IMR-90 (cell line): ENCODE results near the gene IL1A. TPM values are rescaled to one million over a fixed set of nuclear protein-coding genes. Genes with fewer than 3 reads are reported as not detected.

Experiments
- ATAC-seq: fragments of 200-7000 bp; cut with Tn5 transposase; 2 replicates; pipeline ENCODE4 v1.9.1; 2020; ENCODE audit warnings: low read depth, mild to moderate bottlenecking, moderate library complexity
- BruUV-seq: library from RNA; stranded (reverse); fragments of 400-500 nt; replicated peaks from 2 replicates; lab custom pipeline; 2021; lab: Mats Ljungman, UMichigan
- CTCF ChIA-PET: fragments of 300-600 bp; formaldehyde crosslinking; extraction: SDS; loops from one replicate; lab custom pipeline; 2021; ENCODE audit warnings: antibody characterized with exemption; lab: Yijun Ruan, JAX
- POLR2A ChIA-PET: fragments of 300-600 bp; sonication (Branson Sonifier 250); formaldehyde crosslinking; loops from one replicate; lab custom pipeline; 2022; ENCODE audit warnings: antibody characterized with exemption; ENCODE audit not compliant: unreplicated experiment; lab: Charles Lee
- DNase-seq: peaks from one replicate; pipeline ENCODE4 v3.0.0; 2013
- H2AFZ ChIP-seq: replicated peaks from 2 replicates; pipeline ENCODE3; 2013; ENCODE audit warnings: low read length, mild to moderate bottlenecking; ENCODE audit not compliant: poor library complexity
- H2AK5ac ChIP-seq: 2 replicates; pipeline ENCODE4 v1.6.1; 2013; ENCODE audit warnings: low read depth, low read length, inconsistent platforms
- H2AK9ac ChIP-seq: replicated peaks from 2 replicates; pipeline ENCODE3; 2013; ENCODE audit warnings: mild to moderate bottlenecking, low read depth, low read length, moderate library complexity; ENCODE audit not compliant: poor library complexity
- H2BK120ac ChIP-seq: 2 replicates; pipeline ENCODE4 v1.6.1; 2013; ENCODE audit warnings: low read depth, low read length, inconsistent platforms
- H2BK15ac ChIP-seq: 3 replicates; pipeline ENCODE4 v1.6.1; 2013; ENCODE audit warnings: low read depth, low read length, inconsistent platforms
- H2BK20ac ChIP-seq: 2 replicates; pipeline ENCODE4 v1.6.1; 2013; ENCODE audit warnings: low read depth, mild to moderate bottlenecking, inconsistent platforms, low read length, moderate library complexity
- H2BK5ac ChIP-seq: 2 replicates; pipeline ENCODE4 v1.6.1; 2013; ENCODE audit warnings: mild to moderate bottlenecking, low read depth, low read length, inconsistent platforms; ENCODE audit not compliant: poor library complexity, severe bottlenecking
- H3K14ac ChIP-seq: replicated peaks from 2 replicates; pipeline ENCODE4 v1.6.1; 2013; ENCODE audit warnings: low read depth, low read length, inconsistent platforms
- H3K18ac ChIP-seq: 2 replicates; pipeline ENCODE4 v1.6.1; 2013; ENCODE audit warnings: low read depth, low read length, control low read depth
- H3K23ac ChIP-seq: 2 replicates; pipeline ENCODE4 v1.6.1; 2013; ENCODE audit warnings: low read depth, low read length, inconsistent platforms
- H3K27ac ChIP-seq: 2 replicates; pipeline ENCODE4 v1.5.1; 2013; ENCODE audit warnings: mild to moderate bottlenecking, control low read depth, low read length; ENCODE audit not compliant: insufficient read depth
- H3K27me3 ChIP-seq: 2 replicates; pipeline ENCODE4 v1.6.1; 2013; ENCODE audit warnings: low read length; ENCODE audit not compliant: control insufficient read depth, insufficient read depth
- H3K36me3 ChIP-seq: 2 replicates; pipeline ENCODE4 v1.6.1; 2013; ENCODE audit warnings: low read length, mixed read lengths; ENCODE audit not compliant: control insufficient read depth, insufficient read depth
- H3K4ac ChIP-seq: 2 replicates; pipeline ENCODE4 v1.6.1; 2013; ENCODE audit warnings: low read depth, low read length, inconsistent platforms
- H3K4me1 ChIP-seq: 2 replicates; pipeline ENCODE4 v1.6.1; 2013; ENCODE audit warnings: low read length, mixed read lengths; ENCODE audit not compliant: control insufficient read depth, insufficient read depth
- H3K4me2 ChIP-seq: 2 replicates; pipeline ENCODE4 v1.6.1; 2013; ENCODE audit warnings: low read depth, mild to moderate bottlenecking, control low read depth, low read length, moderate library complexity
- H3K4me3 ChIP-seq: 2 replicates; pipeline ENCODE4 v1.5.1; 2013; ENCODE audit warnings: low read depth, mild to moderate bottlenecking, control low read depth, low read length, moderate library complexity; ENCODE audit not compliant: insufficient read depth
- H3K56ac ChIP-seq: 2 replicates; pipeline ENCODE4 v1.6.1; 2013; ENCODE audit warnings: low read length, inconsistent platforms; ENCODE audit not compliant: insufficient read depth; ENCODE audit errors: extremely low read depth
- H3K79me1 ChIP-seq, 2 experiments: 2 replicates each; pipeline ENCODE4 v1.6.1; 2013; ENCODE audit warnings: low read length in 2 of 2, inconsistent platforms in 1 of 2, low read depth in 1 of 2
- H3K9ac ChIP-seq: 2 replicates; pipeline ENCODE4 v1.6.1; 2013; ENCODE audit warnings: low read depth, low read length, control low read depth
- H3K9me1 ChIP-seq: 2 replicates; pipeline ENCODE4 v1.6.1; 2013; ENCODE audit warnings: low read length, inconsistent platforms; ENCODE audit not compliant: insufficient read depth
- H3K9me3 ChIP-seq: 2 replicates; pipeline ENCODE4 v1.6.1; 2013; ENCODE audit warnings: low read length; ENCODE audit not compliant: control insufficient read depth, insufficient read depth
- H4K20me1 ChIP-seq: 2 replicates; pipeline ENCODE4 v1.6.1; 2013; ENCODE audit warnings: low read length, inconsistent platforms; ENCODE audit not compliant: insufficient read depth
- H4K5ac ChIP-seq: 2 replicates; pipeline ENCODE4 v1.6.1; 2013; ENCODE audit warnings: mild to moderate bottlenecking, low read depth, low read length, control low read depth
- H4K8ac ChIP-seq, 2 experiments: 2 replicates each; pipeline ENCODE4 v1.6.1; 2013; ENCODE audit warnings: low read depth in 2 of 2, low read length in 2 of 2, control low read depth in 1 of 2, inconsistent platforms in 1 of 2
- H4K91ac ChIP-seq: 2 replicates; pipeline ENCODE4 v1.6.1; 2013; ENCODE audit warnings: low read depth, low read length, inconsistent platforms; ENCODE audit not compliant: insufficient read depth
- BHLHE40 ChIP-seq: fragments of 150-350 bp; IDR thresholded peaks from 2 replicates; pipeline ENCODE4 v1.6.1; 2016; ENCODE audit warnings: mild to moderate bottlenecking, low read depth, low read length
- CHD1 ChIP-seq: IDR thresholded peaks from 2 replicates; pipeline ENCODE4 v1.6.1; 2012; ENCODE audit warnings: low read depth, low read length, improper control_type of control experiment
- FOS ChIP-seq: fragments of 150-350 bp; IDR thresholded peaks from 2 replicates; pipeline ENCODE4 v1.6.1; 2016; ENCODE audit warnings: low read depth, low read length
- MAFK ChIP-seq: IDR thresholded peaks from 2 replicates; pipeline ENCODE4 v1.6.1; 2012; ENCODE audit warnings: low read depth, low read length, improper control_type of control experiment
- MXI1 ChIP-seq: IDR thresholded peaks from 2 replicates; pipeline ENCODE4 v1.6.1; 2012; ENCODE audit warnings: low read depth, mild to moderate bottlenecking, low read length, moderate library complexity, borderline replicate concordance
- NFE2L2 ChIP-seq: fragments of 150-350 bp; IDR thresholded peaks from 2 replicates; pipeline ENCODE4 v1.6.1; 2016; ENCODE audit warnings: low read depth, mild to moderate bottlenecking, low read length
- RFX5 ChIP-seq: IDR thresholded peaks from 2 replicates; pipeline ENCODE4 v1.8.0; 2012; ENCODE audit warnings: low read depth, mild to moderate bottlenecking, low read length, moderate library complexity
- SMC3 ChIP-seq: fragments of 150-350 bp; IDR thresholded peaks from 2 replicates; pipeline ENCODE4 v1.6.1; 2016; ENCODE audit warnings: low read depth, mild to moderate bottlenecking, antibody characterized with exemption, low read length, moderate library complexity
- WGBS, 2 experiments: methylation state at CpG; one replicate each; pipeline versions ENCODE4 v1.1.5 to v1.1.7; 2013; ENCODE audit warnings: missing lambda C conversion rate in 2 of 2; ENCODE audit not compliant: insufficient read length in 1 of 2; ENCODE audit errors: extremely low coverage in 2 of 2; 5-methylcytosine and 5-hydroxymethylcytosine counted together
- dilution Hi-C: fragments of 300-500 bp; cut with HindIII; formaldehyde crosslinking; loops from one replicate; pipeline ENCODE4 v1.14.3; 2018; ENCODE audit warnings: low sequenced_read_pairs; ENCODE audit not compliant: unreplicated experiment
- in situ Hi-C: fragments of 300-500 bp; cut with MboI; formaldehyde crosslinking; loops from 3 replicates; pipeline ENCODE4 v1.14.3; 2019; ENCODE audit warnings: low sequenced_read_pairs, inconsistent platforms, mixed read lengths
- intact Hi-C: fragments of 100-400 bp; cut with micrococcal nuclease; formaldehyde crosslinking; loops from 2 replicates; pipeline ENCODE4 v1.10.0; 2022
- polyA plus RNA-seq, 3 experiments: library from polyadenylated mRNA; depleted of rRNA; stranded (reverse); fragments of >200 nt; gene quantifications; 2 replicates each; pipeline ENCODE4 v1.2.3, GENCODE V29; 2012; ENCODE audit warnings: low replicate concordance in 1 of 3
- total RNA-seq: library from RNA; depleted of rRNA; stranded (reverse); fragments of >200 nt; gene quantifications from 2 replicates; pipeline ENCODE4 v1.2.3, GENCODE V29; 2012

IL1A gene
- total and polyA plus RNA-seq, 2 of the 4 experiments (the other 2 are of a cell fraction) = 0.48 to 1.1 TPM

DNA sequence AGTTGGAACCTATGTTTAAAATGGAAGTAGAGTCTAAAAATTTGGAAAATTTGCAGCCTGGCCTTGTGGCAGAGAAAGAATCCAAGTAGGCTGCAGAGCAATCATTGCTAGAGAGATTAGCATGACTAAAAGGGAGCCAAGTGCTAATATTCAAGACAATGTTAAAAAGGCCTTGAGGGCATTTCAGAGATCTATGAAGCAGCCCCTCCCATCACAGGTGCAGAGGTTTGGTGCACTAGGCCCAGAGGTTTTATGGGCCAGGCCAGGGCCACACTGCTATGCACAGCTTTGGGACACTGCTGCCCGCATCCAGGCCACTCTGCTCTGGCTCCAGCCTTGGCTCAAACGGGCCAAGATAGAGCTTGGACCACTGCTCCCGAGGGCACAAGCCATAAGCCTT lies 6.7 kb upstream of the IL1A start:
- no peak for ATAC-seq
- dilution Hi-C loops (no loop called here), in situ Hi-C loops (no loop called here), intact Hi-C loops (no loop called here)
- no peak overlapping the region for H2AK9ac ChIP-seq
- no peak overlapping the region for H2BK120ac ChIP-seq
- peaks cover 5% of the 10 kb centered on the region; the same call in 1 of the 2 replicates for H3K4me1 ChIP-seq
- no peak overlapping the region for H3K4me3 ChIP-seq
- no peak overlapping the region for H2BK5ac ChIP-seq
- H2AK5ac ChIP-seq = no peak overlapping the region; the same call in 1 of the 2 replicates
- 0 out of 4 replicates have a peak, but pooled peaks cover 0 to 3% of the 10 kb centered on the region in 2 experiments for H3K79me1 ChIP-seq
- H3K27me3 ChIP-seq = no peaks in the 10 kb centered on the region
- no peaks in the 10 kb centered on the region for H4K20me1 ChIP-seq
- H2AFZ ChIP-seq = no peak overlapping the region
- H2BK15ac ChIP-seq = no peak overlapping the region
- 83% methylated on average over 1 of the region's 3 CpGs; no CpG with 5 or more reads in 1 of the 2 experiments for WGBS, 2 experiments
- H3K27ac ChIP-seq = no peak overlapping the region
- no peak overlapping the region for H3K56ac ChIP-seq
- no peak overlapping the region for H3K23ac ChIP-seq
- H3K18ac ChIP-seq = no peak overlapping the region
- no peak overlapping the region for H3K14ac ChIP-seq
- TF ChIP-seq NFE2L2 (no peak), SMC3 (no peak), FOS (no peak), MXI1 (no peak), CHD1 (no peak), BHLHE40 (no peak), RFX5 (no peak), MAFK (no peak)
- no peak overlapping the region for H4K8ac ChIP-seq
- no peak overlapping the region for H2BK20ac ChIP-seq
- peaks cover 8% of the 10 kb centered on the region for H3K9me1 ChIP-seq
- H3K9ac ChIP-seq = no peak overlapping the region
- no peak overlapping the region for H4K91ac ChIP-seq
- no TSS peak for BruUV-seq
- H4K5ac ChIP-seq = no peak overlapping the region
- H3K4ac ChIP-seq = no peak overlapping the region
- H3K4me2 ChIP-seq = no peak overlapping the region
- ChIA-PET POLR2A (no interaction called here), CTCF (no interaction called here)
- H3K36me3 ChIP-seq = no peaks in the 10 kb centered on the region
- H3K9me3 ChIP-seq = peaks cover 6% of the 10 kb centered on the region
- DNase-seq = no peak
